GM18498 (cell line): ENCODE results near the gene FSTL4.
"Not testable (repeated sequence)": the region's sequence is repeated elsewhere in the genome, so short reads cannot be mapped to it uniquely, and the experiment has no call there.

Experiments used
- ATAC-seq: cut with Tn5 transposase; IDR thresholded peaks from one replicate; pipeline ENCODE4 v1.9.1; 2021; ENCODE audit warnings: mild to moderate bottlenecking, moderate library complexity; ENCODE audit not compliant: unreplicated experiment

The FSTL4 gene

DNA sequence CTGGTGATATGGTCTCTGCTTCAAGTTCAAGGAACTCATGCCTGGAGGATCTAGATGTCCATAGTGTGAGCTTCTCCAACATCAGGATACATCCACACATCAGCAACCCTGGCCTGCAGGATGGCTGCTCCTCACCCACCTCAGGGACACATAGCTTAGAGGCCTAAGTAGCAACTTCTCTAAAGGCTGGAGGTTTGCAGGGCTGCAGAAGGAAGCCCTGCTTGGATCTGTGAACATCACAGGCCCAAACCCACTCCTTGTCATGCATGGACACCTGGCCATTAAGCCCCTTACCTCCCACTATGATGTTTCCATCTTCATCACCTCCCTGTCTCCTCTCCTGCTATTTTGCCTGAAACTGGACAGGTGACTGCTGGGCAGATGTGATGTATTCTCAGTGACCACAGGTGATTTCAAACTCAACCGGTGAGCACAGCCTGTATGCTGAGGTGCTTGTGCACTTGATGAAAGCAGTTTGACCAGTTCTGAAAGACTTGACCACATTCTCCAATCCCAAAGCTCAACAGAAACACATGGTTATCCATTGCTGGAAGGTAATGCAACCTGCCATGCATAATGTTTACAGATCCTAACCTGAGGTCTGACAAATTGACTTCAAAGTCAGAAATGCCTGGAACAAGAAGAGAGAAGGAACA lies 205.2 kb downstream of the FSTL4 start:
- no peak for ATAC-seq

- no peak for ATAC-seq
Observed at GRCh38 chr5:133406208-133406976, 205.9 kb downstream of the FSTL4 start.

DNA sequence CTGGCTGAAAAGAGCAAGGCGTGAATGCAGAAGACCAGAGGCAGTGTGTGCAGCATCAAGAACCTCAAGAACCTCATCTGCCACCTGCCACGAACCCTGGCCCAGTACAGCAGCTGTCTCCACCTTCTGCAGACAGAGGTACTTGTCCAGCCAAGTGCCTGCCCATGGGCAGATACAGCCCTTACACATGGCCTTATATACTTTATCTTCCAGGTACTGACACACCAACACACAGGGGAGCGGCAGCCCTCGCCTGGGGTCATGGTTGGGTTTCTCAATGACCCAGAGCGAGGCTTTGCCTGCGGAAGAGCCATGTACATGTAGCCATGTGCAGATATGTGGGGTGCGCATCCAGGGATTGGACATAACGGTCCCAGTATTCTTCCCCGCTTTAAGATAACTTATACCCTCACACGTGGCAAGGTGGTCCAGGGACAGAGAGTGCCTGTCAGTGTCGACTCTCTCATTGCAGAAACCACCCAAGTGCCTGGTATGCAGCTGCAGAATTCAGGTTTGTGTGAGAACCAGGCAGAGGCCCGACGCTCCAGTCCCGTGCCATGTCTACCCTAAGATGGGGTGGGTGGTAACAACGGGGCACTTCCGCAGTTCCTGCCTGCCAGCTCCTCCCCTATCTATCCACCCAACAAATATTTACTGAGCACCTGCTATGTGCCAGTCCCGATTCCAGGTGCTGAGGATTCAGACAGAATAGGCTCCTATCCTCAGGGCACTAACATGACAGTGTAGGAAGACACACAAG lies 206.9 kb downstream of the FSTL4 start:
- ATAC-seq, result no peak

- no peak for ATAC-seq
Observed at GRCh38 chr5:133404724-133405123, 207.6 kb downstream of the FSTL4 start.

DNA sequence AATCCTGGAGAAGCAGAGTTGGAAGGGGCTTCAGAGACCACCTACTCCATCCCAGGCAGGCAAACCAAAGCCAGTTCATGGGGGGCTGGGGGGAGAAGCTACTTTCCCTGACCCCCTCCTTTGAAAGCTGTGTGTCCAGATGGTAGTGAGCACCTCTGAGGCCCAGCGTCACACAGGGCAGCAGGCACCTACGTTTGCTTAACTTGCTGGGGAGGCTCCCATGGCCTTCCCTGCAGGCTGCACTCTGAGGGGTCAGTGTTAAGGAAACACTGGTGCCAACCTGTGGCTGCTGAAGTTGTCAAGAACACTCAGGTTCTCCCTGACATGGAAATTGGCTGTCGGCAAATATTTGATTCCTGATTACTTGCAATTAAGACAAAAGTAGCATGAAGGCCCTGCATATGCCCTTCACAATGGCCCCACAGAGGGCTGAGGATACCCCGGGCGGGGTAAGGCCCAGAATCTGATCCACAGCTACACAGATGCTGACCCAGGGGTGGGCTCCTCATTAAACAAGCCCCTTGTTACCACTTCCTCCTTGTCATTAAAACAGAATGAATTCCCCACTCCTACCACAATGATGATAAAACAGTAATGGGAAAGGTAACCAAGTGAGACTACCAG lies 208.5 kb downstream of the FSTL4 start:
- no peak for ATAC-seq

GRCh38 chr5:133402775-133403174 lies 209.6 kb downstream of the FSTL4 start:
- ATAC-seq, result no peak

DNA sequence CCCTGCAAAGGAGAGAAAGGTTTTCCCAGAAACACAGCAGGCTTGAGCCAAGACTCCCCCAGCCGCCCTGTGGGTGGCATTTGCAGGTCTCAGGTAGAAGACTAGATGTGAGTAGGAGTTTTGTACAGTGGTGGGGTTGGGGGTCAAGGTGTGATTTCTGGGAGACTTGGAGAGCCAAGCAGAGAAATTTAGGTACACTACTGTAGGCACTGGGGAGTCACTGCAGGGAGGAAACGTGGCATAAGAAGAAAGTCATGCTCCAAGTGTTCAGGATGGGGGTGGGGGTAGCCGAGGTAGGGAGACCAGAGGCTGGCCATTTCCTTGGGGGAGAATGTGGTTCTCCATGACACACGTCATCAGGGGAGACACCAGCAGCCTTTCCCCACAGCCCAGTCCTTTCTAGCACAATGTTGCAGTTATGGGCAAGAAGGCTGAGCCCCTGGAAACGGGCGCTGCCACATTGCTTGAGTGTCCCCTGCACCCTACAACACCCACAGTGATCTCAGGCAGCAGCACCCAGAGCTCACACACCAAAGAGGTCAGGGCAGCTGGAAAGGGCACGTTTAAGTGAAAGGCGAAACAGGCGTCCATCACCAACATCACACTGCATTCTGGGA lies 210.5 kb downstream of the FSTL4 start:
- no peak for ATAC-seq

- no peak for ATAC-seq
Observed at GRCh38 chr5:133400831-133401351, 211.4 kb downstream of the FSTL4 start.

GRCh38 chr5:133400120-133400519 lies 212.2 kb downstream of the FSTL4 start:
- no peak for ATAC-seq

DNA sequence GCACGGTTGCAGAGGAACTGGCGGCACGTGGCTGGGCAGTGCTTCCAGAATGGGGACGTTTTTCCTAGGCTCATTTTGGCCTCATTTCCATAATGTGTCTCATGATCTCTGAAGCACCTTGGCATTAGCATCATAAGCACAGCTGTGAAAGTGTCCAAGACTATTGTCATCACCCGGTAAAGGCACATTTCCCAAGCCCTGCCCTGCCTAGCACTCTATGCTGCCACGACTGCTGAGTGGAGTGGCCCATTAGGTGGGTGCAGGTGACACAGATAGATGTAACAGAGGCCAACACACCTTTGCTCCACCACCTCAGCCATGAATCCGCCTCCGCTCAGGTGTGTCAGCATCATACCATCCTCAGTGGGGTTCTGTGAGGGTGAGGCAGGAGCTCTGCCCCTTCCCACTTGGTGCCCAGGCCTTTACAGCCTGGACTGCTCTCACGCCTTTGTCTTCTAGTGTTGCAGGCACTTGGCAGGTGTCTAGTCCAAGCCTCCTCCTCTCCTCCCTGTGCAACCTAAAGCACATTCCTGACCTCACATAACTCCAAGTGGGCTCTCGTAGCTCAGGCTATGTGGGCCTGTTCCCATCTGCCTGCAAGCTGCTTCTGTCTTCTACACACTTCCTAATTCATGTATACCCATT lies 213.0 kb downstream of the FSTL4 start:
- ATAC-seq, result no peak

DNA sequence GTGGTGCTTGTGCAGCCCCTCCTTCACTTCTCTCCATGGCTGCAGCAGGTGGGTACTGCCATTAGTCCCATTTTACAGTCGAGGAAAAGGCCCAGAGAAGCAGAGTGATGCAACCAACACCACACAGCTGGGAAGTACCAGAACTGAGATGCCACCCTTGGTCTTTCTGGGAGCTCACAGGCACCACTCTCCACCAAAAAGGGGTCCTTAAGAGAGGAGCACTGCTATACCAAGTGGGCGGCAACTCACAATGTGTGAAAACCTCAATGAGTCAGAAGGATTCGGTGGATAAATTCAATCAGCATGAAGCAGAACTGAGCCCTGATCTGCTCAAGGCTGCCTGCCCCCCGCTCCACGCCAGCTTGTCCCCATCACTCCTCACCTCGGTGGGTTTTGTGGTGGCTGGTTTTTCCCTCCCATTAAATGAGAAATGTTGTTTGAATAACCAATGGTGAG lies 213.7 kb downstream of the FSTL4 start:
- ATAC-seq, result no peak

DNA sequence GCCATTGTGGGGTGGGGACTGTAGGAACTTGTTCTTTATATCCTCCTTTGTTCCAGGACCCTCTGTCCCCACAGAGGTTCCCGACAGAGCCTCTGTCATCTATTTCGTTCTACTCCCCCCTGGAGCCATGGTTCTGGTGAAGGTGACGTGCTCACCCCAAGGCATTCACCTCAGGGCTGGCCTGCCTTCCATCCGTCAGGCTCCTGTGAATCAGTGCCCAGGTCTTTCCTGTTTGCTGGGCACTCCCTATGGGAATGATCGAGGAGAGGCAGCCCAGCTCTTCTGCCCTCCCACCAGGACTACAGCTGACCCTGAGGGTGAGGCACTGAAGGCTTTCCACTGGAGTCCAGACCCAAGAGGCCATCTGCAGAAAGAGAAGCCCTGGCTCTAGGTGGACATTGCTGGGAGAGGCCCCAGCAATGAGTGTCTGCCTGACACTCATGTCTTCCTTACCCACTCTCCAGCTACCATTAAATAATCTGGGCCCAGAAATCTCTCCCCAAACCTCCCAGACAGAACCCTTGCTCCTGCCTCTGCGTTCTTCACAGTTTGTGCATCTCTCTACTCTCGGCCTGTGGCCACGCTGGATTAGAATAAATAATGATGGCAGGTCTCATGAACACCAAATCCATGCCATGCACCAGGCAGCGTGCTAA lies 214.2 kb downstream of the FSTL4 start:
- no peak for ATAC-seq

- no peak for ATAC-seq
Observed at GRCh38 chr5:133397348-133397747, 215.0 kb downstream of the FSTL4 start.

DNA sequence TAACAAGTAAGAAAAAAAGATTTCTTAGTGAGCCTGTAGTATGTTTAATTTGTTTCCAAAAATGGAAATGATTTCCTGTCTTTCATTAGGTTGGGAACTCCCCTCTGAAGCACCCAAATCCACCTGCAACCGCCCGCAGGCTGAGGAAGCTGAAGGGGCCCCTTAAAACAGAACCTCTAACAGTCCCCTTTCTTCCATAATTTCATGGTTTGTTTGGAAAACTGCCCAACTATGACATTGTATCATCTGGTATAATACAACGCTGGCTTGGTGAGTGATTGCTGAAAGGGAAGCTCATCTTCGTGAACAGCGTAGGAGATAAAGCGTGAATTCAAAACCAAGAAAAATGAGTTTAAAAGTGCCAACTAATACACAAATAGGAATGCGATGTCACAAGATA lies 215.5 kb downstream of the FSTL4 start:
- ATAC-seq, result no peak

DNA sequence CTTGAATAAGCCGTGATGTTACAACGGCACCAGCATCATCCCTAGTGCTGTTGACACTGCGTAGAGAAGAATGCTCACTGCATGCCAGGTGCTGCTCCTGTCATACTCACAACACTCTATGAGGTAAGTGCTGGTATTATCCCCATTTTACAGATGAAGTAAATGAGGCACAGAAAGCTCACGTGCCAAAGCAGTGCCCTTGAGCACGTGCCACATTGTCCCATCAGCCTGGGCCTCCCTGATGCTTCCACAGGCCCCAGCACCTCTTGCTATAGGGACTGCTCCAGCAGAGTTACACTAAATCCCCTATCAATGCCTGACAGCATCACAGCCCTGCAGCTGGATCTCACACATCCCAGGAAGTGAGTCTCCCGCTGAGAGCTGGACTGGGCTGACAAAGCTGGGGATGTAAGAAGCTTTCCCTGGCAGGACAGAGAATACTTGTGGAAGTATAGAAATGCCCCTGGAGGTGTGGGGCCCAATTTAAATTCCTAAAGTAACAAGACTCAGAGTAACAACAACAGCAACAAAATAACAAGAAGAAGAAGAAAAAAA lies 216.1 kb downstream of the FSTL4 start:
- no peak for ATAC-seq

GRCh38 chr5:133395207-133395606 lies 217.1 kb downstream of the FSTL4 start:
- not testable (repeated sequence) for ATAC-seq

- not testable (repeated sequence) for ATAC-seq
Observed at GRCh38 chr5:133394477-133394817, 217.9 kb downstream of the FSTL4 start.

DNA sequence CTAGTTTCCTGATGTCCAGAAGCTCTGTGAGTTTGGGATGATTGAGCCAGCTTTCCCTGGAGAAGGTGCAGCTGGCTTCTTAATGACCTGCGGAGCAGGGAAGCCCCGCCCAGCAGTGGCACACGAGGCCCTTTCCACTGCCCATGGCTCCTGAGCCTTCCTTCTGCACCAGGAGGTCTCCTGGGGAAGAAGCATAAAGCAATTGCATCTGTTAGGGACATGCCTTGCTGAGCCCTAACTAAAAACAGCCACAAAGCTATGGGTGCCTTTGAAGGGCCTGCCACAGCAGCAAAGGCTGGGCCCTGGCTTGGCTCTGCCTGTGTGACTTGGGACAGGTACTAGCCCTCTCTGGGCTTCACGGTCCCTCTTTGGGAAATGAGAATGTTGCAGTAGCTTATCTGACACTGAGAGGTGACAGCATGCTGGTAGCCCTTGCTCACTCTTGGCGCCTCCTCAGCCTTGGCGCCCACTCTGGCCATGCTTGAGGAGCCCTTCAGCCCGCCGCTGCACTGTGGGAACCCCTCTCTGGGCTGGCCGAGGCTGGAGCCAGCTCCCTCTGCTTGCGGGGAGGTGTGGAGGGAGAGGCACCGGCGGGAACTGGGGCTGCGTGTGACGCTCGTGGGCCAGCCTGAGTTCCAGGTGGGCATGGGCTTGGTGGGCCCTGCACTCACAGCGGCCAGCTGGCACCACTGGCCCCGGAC lies 218.4 kb downstream of the FSTL4 start:
- ATAC-seq, result no peak

DNA sequence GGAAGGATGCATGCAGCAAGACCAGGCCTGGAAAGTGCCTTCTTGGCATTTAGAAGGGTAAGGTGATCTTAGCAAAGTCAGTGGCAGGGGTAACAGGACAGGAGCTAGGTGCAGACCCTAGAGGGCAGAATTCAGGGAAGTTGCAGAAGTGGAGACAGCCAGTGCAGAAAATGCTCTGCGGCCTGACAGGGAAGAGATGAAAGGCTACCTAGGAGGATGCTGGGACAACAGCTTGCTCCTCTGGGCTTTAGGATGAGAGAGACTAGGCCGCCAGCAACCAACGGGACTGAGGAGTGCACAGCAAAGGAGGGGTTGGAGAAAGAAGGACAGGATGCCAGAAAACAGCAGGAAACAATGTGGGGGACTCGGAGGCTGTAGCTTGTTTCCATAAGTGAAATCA lies 219.9 kb downstream of the FSTL4 start:
- ATAC-seq, result no peak
